Neuronal stem cell (in vitro differentiated cells): ENCODE results near the gene WDR5.
"Not testable (repeated sequence)": the region's sequence is repeated elsewhere in the genome, so short reads cannot be mapped to it uniquely, and the experiment has no call there.

Experiments used
- DNase-seq: peaks from one replicate; pipeline ENCODE4 v3.0.0-alpha.2; 2013; ENCODE audit warnings: low spot score
- H2AFZ ChIP-seq: one replicate; pipeline ENCODE4 v1.6.1; 2013; ENCODE audit warnings: mild to moderate bottlenecking, low read length, inconsistent platforms
- H2AK5ac ChIP-seq: 2 replicates; pipeline ENCODE4 v1.6.1; 2013; ENCODE audit warnings: low read depth, mild to moderate bottlenecking, inconsistent platforms, low read length, moderate library complexity, mixed read lengths
- H2BK120ac ChIP-seq: 2 replicates; pipeline ENCODE4 v1.6.1; 2013; ENCODE audit warnings: low read depth, mild to moderate bottlenecking, inconsistent platforms, low read length, moderate library complexity, mixed read lengths
- H2BK12ac ChIP-seq: one replicate; pipeline ENCODE4 v1.6.1; 2013; ENCODE audit warnings: low read length, inconsistent platforms
- H2BK15ac ChIP-seq: 2 replicates; pipeline ENCODE4 v1.6.1; 2013; ENCODE audit warnings: mild to moderate bottlenecking, low read length, inconsistent platforms, mixed read lengths
- H2BK5ac ChIP-seq: one replicate; pipeline ENCODE4 v1.6.1; 2013; ENCODE audit warnings: inconsistent platforms, mild to moderate bottlenecking, low read length, moderate library complexity
- H3K14ac ChIP-seq: one replicate; pipeline ENCODE4 v1.6.1; 2013; ENCODE audit warnings: low read length, inconsistent platforms
- H3K18ac ChIP-seq: 2 replicates; pipeline ENCODE4 v1.6.1; 2013; ENCODE audit warnings: low read length, inconsistent platforms
- H3K23ac ChIP-seq: 2 replicates; pipeline ENCODE4 v1.6.1; 2013; ENCODE audit warnings: low read depth, mild to moderate bottlenecking, mixed read lengths, low read length, inconsistent platforms; ENCODE audit not compliant: poor library complexity
- H3K27ac ChIP-seq: replicated peaks from 3 replicates; pipeline ENCODE4 v1.5.1; 2013; ENCODE audit warnings: low read length, inconsistent platforms
- H3K27me3 ChIP-seq, 3 experiments: 2 replicates each; pipeline ENCODE4 v1.6.1; 2013; ENCODE audit warnings: low read length in 3 of 3, mild to moderate bottlenecking in 2 of 3, inconsistent platforms in 1 of 3, low read depth in 1 of 3, mixed read lengths in 1 of 3, moderate library complexity in 1 of 3; ENCODE audit not compliant: control insufficient read depth in 3 of 3, insufficient read depth in 3 of 3
- H3K36me3 ChIP-seq, 2 donors: replicated peaks in 1 of 2; 2 replicates each; pipeline ENCODE4 v1.6.1; 2013; ENCODE audit warnings: low read length in 2 of 2; ENCODE audit not compliant: control insufficient read depth in 2 of 2, insufficient read depth in 2 of 2
- H3K4ac ChIP-seq: 2 replicates; pipeline ENCODE4 v1.6.1; 2013; ENCODE audit warnings: inconsistent platforms, mild to moderate bottlenecking, low read length, moderate library complexity
- H3K4me1 ChIP-seq, 2 donors: 1 replicate in 1 of 2; 2 replicates in 1 of 2; pipeline ENCODE4 v1.6.1; 2013; ENCODE audit warnings: low read length in 2 of 2, low read depth in 1 of 2; ENCODE audit not compliant: control insufficient read depth in 2 of 2, insufficient read depth in 1 of 2
- H3K4me2 ChIP-seq: one replicate; pipeline ENCODE4 v1.6.1; 2013; ENCODE audit warnings: mild to moderate bottlenecking, low read length, inconsistent platforms; ENCODE audit not compliant: insufficient read depth, poor library complexity, severe bottlenecking
- H3K4me3 ChIP-seq, 2 donors: 2 replicates each; pipeline ENCODE4 v1.5.1; 2013; ENCODE audit warnings: low read length in 2 of 2, mild to moderate bottlenecking in 2 of 2, inconsistent platforms in 1 of 2, moderate library complexity in 1 of 2
- H3K79me1 ChIP-seq: one replicate; pipeline ENCODE4 v1.6.1; 2013; ENCODE audit warnings: low read depth, mild to moderate bottlenecking, inconsistent platforms, low read length, moderate library complexity
- H3K9ac ChIP-seq: one replicate; pipeline ENCODE4 v1.6.1; 2013; ENCODE audit warnings: mild to moderate bottlenecking, low read depth, low read length, inconsistent platforms; ENCODE audit not compliant: poor library complexity
- H3K9me3 ChIP-seq, 2 donors: replicated peaks in 1 of 2; 2 replicates each; pipeline versions ENCODE3 to v1.6.1; 2013; ENCODE audit warnings: low read length in 2 of 2, mild to moderate bottlenecking in 2 of 2, inconsistent platforms in 1 of 2, low read depth in 1 of 2, mixed read lengths in 1 of 2, moderate library complexity in 1 of 2; ENCODE audit not compliant: control insufficient read depth in 2 of 2, insufficient read depth in 1 of 2
- H4K8ac ChIP-seq: one replicate; pipeline ENCODE4 v1.6.1; 2013; ENCODE audit warnings: low read depth, mild to moderate bottlenecking, inconsistent platforms, low read length, moderate library complexity
- H4K91ac ChIP-seq: one replicate; pipeline ENCODE4 v1.6.1; 2013; ENCODE audit warnings: low read length, low read depth, mild to moderate bottlenecking, inconsistent platforms; ENCODE audit not compliant: poor library complexity
- WGBS, 2 donors: extraction: QIAGEN DNeasy Blood & Tissue Kit; methylation state at CpG; one replicate each; pipeline ENCODE4 v1.1.7; 2013; ENCODE audit warnings: missing lambda C conversion rate in 2 of 2, mixed read lengths in 1 of 2; ENCODE audit not compliant: insufficient read length in 2 of 2, insufficient replicate concordance in 1 of 2; ENCODE audit errors: extremely low coverage in 2 of 2; 5-methylcytosine and 5-hydroxymethylcytosine counted together

Gene WDR5

GRCh38 chr9:134103391-134103998 is 32.4 kb upstream of the WDR5 start:
- H3K18ac ChIP-seq = no peak overlapping the region
- no peak overlapping the region for H2AK5ac ChIP-seq
- no peak overlapping the region for H3K27ac ChIP-seq
- no peaks in the 10 kb centered on the region for H3K27me3 ChIP-seq
- no peak overlapping the region for H2AFZ ChIP-seq
- no peak overlapping the region for H2BK5ac ChIP-seq
- no peak overlapping the region for H4K91ac ChIP-seq
- no peak overlapping the region for H3K23ac ChIP-seq
- no peak overlapping the region for H2BK12ac ChIP-seq
- no peak overlapping the region for H2BK120ac ChIP-seq
- H3K4me2 ChIP-seq = no peak overlapping the region
- peak overlapping the region; percentile 8 for H3K14ac ChIP-seq
- no peaks in the 10 kb centered on the region for H3K4me1 ChIP-seq
- H2BK15ac ChIP-seq = no peak overlapping the region
- no peaks in the 10 kb centered on the region for H3K36me3 ChIP-seq
- DNase-seq = no peak
- no peak overlapping the region for H3K4ac ChIP-seq
- no peaks in the 10 kb centered on the region for H3K79me1 ChIP-seq
- peak overlapping the region; percentile 92 for H4K8ac ChIP-seq
- H3K9ac ChIP-seq = peak overlapping the region; percentile 77
- H3K4me3 ChIP-seq = peak overlapping the region in 1 of 2 donors; percentile 20
- 100% methylated on average over 1 to 2 of the region's 5 CpGs for WGBS, 2 donors
- H3K9me3 ChIP-seq = peaks cover 8% of the 10 kb centered on the region in 2 donors

GRCh38 chr9:134111064-134111463 is 24.8 kb upstream of the WDR5 start:
- no peak overlapping the region for H3K9ac ChIP-seq

GRCh38 chr9:134112561-134112960 is 23.3 kb upstream of the WDR5 start:
- Histone ChIP-seq H3K4ac (no peak overlapping the region), H4K8ac (no peak overlapping the region), H2AFZ (no peak overlapping the region), H2BK12ac (no peak overlapping the region), H2AK5ac (no peak overlapping the region), H3K79me1 (no peaks in the 10 kb centered on the region), H3K4me3 (no peak overlapping the region), H3K27me3 (no peaks in the 10 kb centered on the region), H3K36me3 (no peaks in the 10 kb centered on the region), H3K23ac (no peak overlapping the region), H2BK5ac (no peak overlapping the region), H3K9ac (no peak overlapping the region), H3K4me2 (no peak overlapping the region), H4K91ac (no peak overlapping the region), H2BK15ac (no peak overlapping the region), H3K14ac (no peak overlapping the region), H3K18ac (no peak overlapping the region), H3K4me1 (no peaks in the 10 kb centered on the region), H2BK120ac (no peak overlapping the region), H3K9me3 (peaks cover 0 to 1% of the 10 kb centered on the region in 2 donors), H3K27ac (no peak overlapping the region)
- DNase-seq = no peak
- no CpG with 5 or more reads among the region's 6 CpGs for WGBS, 2 donors

More at GRCh38 chr9:134111064-134111463, 24.8 kb upstream of the WDR5 start:
- Histone ChIP-seq H3K4me3 (no peak overlapping the region), H3K4ac (no peak overlapping the region), H4K8ac (no peak overlapping the region), H2BK5ac (no peak overlapping the region), H3K27me3 (no peaks in the 10 kb centered on the region), H2AK5ac (no peak overlapping the region), H2BK15ac (no peak overlapping the region), H2AFZ (no peak overlapping the region), H4K91ac (no peak overlapping the region), H3K18ac (no peak overlapping the region), H3K4me1 (no peaks in the 10 kb centered on the region), H3K23ac (no peak overlapping the region), H3K4me2 (no peak overlapping the region), H2BK120ac (no peak overlapping the region), H3K27ac (no peak overlapping the region), H3K14ac (no peak overlapping the region), H3K9me3 (peaks cover 0 to 1% of the 10 kb centered on the region in 2 donors), H3K79me1 (no peaks in the 10 kb centered on the region), H2BK12ac (no peak overlapping the region), H3K36me3 (no peaks in the 10 kb centered on the region)
- no peak for DNase-seq
- WGBS, 2 donors = no CpG with 5 or more reads among the region's 9 CpGs

GRCh38 chr9:134118972-134119371 is 16.9 kb upstream of the WDR5 start:
- H3K18ac ChIP-seq, H3K36me3 ChIP-seq, H3K23ac ChIP-seq, H3K4me2 ChIP-seq, H2AFZ ChIP-seq, H3K27ac ChIP-seq, H3K9me3 ChIP-seq, H3K79me1 ChIP-seq, H3K4ac ChIP-seq, H2BK120ac ChIP-seq, H2AK5ac ChIP-seq, H4K8ac ChIP-seq, H3K4me3 ChIP-seq, DNase-seq, H2BK12ac ChIP-seq, H2BK5ac ChIP-seq, H4K91ac ChIP-seq, H2BK15ac ChIP-seq, H3K27me3 ChIP-seq, H3K9ac ChIP-seq, H3K4me1 ChIP-seq, H3K14ac ChIP-seq: not testable (repeated sequence)
- WGBS, 2 donors = no CpG with 5 or more reads among the region's 26 CpGs
